NOMO-1 (cell line): Measurements from ENCODE around the gene PACRG.
"Not testable (repeated sequence)": the region's sequence is repeated elsewhere in the genome, so short reads cannot be mapped to it uniquely, and the experiment has no call there.

Experiments
- DNase-seq, 2 experiments: peaks; one replicate each; lab custom pipeline; 2025; ENCODE audit not compliant: unreplicated experiment in 2 of 2; lab: John Stamatoyannopoulos, UW

The PACRG gene

DNA sequence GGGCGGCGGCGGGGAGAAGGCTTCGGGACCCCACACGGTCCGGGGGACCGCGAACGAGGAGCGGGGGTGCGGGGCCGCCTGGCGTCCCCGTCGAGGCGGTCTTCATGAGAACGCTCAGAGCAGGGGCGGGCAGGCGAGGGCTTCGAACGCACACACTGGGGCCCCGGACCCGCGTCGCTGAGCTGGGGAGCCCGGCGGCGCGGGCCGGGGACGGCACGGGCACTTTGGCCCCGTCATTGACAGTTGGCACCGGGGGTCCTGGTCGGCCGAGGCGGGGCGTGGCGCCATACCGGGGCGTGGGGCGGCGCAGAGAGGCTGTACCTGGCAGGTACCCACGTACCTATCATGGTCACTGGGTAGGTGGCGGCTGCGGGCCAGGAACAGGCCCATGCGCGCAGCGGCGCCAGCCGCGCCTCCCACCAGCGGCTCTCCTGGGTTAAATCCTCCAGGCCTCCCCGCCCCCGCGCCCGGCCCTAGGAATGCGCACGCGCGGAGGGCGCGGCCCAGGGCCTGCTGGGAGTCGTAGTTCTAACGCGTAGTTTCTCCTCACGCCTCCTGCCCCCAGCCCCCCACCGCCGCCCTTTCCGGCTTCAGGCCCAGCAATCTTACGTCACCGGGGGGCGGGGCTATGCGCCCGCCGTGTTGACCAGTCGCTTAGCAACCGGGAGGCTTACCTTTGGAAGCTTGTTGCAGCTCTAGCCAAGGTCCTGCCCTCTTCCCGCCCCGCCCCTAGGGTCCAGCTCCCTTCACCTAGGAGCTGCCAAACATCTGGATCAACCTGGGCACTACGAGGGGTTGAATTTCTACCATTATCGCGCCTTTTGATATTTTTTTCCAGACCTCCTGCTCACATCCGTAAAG, at the start of gene PACRG, which contains the start of gene PRKN:
PACRG (plus strand) TSS at position 653 of the 861 bp plus-strand sequence.
PRKN (minus strand) TSS at position 445 of the 861 bp plus-strand sequence.
- no peak for DNase-seq

DNA sequence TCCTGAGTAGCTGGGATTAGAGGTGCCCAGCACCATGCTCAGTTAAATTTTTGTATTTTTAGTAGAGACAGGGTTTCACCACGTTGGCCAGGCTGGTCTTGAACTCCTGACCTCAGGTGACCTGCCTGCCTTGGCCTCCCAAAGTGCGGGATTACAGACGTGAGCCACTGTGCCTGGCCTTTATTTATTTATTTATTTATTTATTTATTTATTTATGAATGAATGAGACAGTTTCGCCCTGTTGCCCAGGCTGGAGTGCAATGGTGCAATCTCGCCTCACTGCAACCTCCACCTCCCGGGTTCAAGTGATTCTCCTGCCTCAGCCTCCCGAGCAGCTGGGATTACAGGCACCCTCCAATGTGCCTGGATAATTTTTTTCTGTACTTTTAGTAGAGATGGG, 48.9 kb upstream of the PACRG start:
- not testable (repeated sequence) for DNase-seq

DNA sequence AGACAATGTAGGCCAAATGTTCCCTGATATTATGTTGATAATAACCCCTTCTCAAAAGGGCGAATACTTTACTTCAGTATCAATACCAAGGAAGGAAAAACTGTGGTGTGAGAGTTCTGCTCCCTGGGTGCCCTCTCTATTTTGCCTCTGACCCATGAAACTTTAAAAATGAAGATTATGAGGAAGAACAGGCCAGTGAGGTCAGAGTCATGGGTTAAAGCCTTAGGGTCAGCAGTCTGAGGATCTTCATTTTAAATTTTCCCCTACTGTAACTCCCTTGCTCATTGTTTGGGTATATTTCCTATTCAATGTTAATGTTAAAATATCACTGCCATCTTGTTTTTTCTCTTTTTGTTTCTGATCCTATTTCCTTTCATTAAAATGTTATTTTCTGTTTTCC, 48.1 kb upstream of the PACRG start:
- no peak for DNase-seq

DNA sequence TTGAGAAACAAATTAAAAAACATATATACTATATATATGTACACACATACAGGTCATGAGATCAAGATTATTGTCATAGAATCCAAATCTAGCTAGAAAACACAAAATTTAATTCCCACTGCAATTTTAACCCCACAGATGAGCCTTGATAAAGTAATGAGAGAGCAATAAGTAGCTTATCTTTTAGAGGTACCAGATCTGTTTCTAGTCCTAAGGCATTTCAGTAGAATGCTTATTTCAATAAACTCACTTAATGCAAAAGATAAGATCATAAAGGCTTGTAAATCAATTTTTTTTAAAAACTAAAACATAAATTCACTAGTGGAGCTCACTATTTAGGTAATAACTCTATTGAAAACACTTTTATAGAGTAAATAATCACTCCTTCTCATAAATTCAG, 47.4 kb upstream of the PACRG start:
- DNase-seq = no peak

DNA sequence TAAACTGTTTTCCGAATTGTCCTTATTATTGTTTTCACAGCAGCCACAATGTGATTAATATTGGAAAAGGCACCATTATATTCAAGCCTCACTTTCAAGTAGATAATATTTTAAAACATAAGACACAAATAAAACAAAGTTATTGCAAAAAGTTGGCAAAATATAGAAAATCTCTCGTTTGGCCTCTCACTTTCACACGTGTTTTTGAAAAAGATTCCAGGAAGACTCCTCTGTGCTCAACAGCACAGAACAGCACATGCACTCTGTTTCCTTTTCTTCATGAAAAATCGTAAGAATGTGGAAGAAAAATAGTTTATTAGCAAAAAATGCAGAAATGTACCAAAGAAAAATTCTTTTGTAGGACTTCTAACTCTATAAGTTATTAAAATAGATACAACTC, 46.9 kb upstream of the PACRG start:
- DNase-seq = no peak

DNA sequence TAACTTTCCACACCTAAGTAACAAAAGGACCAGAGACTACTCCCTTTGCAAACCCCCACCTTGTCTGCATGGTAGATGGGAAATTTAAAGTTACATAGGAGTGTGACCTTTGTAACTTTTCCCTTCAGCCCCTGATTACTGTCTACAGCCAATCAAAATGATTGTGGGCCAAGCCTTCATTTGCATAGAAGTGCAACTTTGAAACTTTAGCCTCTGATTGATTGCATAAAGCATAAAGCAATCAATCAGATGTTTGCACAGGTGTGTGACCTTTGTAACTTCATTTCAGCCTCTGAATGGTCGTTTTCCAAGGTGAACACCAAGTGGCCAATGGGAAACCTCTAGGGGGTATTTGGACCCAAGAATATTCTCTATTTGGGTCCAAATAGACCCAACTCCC, 46.3 kb upstream of the PACRG start:
- no peak for DNase-seq

DNA sequence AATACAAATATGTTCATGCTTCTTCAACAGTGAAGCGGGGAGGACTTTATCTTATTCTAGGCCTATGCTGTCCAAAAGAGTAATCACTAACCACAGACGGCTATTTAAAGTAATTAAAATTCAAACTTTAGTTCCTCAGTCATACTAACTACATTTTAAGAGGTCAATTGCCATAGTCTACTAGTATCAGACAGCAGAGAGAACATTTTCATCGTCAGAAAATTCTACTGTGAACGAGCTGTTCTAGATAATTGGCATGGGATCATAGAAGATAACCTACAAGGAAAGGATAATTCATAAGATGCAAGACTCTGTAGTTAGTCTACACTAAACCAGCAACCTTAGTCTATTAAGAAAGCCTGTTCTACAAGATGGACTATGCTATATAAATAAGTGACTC, 44.6 kb upstream of the PACRG start:
- DNase-seq = no peak

DNA sequence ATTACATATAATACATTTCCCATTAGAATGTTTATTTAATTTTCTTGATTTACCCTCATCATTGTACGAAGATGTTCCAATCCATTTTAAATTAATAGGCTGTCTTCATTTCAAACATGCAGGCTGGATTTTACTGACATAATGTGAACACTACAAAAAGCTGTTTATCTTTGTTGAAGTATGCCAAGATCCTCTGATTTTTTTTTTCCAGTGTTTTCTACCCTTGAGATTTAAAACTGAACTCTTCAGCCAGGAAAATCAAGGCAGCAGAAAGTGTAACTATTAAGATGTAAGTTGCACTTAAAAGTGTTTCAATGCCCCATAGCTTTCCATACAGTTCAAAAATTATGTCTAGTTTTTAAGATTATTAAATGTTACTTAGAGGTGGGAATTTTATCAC, 43.7 kb upstream of the PACRG start:
- DNase-seq = no peak

DNA sequence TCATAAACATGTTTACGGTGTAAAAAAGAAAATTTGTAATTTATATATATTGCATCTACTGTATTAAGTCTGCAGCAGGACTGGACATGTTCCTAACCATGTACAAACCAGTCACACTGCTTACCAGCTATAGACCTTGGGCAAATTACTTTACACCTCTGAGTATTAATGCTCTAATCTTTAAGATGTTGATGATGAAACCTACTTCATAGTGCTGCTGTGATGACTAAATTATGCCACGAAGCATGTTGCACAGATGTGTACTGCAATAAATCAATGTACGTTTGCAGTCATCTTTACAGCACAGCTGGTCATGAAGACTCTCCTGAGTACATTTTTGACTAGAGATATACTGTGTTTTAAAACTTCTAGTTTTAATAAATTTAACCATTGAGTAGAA, 42.8 kb upstream of the PACRG start:
- DNase-seq = no peak

DNA sequence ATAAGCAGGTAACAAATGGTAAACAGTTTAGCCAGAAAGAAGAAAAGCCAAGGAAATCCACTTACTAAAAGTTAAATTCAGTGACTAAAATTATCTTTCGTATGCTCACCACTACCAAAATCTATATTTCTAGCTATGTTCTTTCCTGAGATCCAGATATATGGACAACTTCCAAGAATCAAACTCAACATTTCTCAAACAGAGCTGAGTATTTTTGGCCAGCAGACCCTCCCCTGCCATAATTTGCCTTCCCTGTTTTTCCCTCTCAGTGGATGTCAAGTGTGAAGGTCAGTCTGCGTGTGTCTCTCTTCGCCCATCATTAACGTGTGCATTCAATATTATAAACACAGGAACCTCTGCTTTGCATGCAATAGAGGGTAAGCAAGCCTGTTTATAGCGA, 42.2 kb upstream of the PACRG start:
- DNase-seq = no peak

DNA sequence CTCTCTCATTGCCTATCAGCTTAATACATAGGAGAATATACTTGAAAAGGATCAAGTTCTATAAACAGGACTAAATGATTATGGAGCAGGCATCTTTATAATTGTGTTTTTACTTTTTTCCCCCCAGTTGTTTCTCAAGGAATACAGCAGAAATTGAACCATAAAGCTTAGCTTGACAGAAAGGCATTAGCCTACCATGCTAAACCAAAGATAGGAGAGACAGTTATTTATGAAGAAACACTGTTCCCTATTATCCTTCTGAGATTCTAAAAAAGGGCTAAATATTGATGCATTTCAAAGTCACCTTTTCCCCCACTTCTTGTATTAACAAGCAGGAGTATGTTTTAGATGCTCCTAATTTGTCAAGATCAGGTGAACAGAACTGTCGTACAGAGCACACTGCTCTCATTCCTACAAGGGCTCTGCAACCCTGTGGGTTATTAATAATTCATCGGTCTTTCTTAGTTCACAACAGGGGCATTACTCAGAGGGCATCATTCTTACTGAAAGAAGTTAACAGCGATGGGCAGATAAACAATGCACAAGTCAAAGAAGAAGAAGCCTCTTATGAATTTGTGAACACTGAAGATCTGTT, 38.9 kb upstream of the PACRG start:
- DNase-seq = no peak

DNA sequence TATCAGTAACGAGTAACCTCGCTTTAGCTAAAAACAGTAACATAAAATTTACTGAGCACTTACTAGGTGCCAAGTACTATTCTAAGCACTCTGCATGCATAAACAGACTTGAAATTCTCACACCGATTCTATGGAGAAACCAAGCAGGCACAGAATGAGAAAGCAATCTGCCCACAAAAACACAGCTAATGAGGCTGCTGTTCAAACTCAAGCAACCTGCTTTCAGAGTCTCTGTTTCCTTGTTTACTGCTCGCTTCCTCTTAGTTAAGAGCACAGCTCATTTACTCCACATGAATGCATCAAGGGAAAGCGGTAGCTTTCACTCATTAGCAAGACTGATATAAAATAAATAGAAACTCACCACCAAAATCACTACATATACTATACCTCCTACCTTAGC, 37.6 kb upstream of the PACRG start:
- no peak for DNase-seq

DNA sequence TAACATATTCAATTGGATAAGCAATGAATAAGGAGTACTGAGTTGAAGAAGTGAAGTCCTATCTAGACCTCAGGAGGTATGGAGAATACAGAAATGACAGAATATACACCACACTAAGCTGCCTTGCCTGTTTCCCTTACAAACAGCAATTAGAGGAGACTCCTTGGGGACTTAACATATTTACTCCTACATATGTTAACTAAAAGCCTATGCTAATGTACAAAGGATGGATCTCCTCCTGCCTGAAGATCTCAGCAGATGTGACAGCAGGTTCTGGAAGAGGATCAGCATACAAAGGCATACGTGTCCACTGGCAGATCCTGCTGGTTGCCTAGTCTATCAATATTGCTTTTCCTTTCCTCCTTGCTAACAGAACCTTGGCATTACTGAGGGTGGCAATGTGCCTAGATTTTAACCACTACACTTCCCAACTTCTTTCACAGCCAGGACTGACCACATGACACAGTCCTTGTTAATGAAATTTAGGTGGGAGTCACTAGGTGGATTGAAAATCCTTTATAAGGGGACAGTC, 29.8 kb upstream of the PACRG start:
- DNase-seq = no peak

DNA sequence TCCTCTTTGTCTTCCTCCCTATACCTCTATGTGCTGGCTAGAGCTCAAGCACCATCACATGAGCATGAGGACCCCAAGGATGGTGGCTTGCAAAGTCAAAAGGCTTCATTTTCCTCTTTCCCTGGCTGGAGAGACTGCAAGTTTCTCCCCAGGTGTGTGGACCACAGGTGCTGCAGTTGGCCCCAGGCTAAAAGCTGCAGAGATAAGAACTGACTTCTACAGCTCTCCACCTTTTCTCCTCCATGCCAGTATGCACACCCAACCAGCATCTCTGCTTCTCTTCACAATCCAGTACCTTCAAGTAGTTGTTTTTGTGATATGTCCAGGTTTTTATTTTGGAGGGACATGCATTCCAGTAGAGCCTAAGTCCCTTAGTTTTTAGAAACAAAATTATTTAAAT, 29.3 kb upstream of the PACRG start:
- DNase-seq = no peak

DNA sequence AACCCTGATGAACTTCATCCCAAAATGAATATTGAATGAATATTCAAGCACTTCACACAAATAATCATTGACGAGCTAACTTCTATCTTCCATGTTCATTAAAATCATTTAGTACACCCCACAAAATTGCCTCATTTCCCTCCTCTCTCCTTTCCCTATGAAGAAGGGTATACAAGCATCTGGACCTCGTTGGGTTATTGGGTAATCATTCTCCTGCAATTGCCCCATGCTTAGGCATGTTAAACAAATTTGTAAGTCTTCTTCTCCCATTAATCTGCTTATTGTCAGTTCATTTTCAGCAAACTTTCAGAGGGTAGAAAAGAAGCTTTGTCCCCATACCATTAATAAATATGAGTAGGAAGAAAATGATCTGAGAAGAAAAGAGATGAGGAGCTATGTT, 27.8 kb upstream of the PACRG start:
- no peak for DNase-seq

DNA sequence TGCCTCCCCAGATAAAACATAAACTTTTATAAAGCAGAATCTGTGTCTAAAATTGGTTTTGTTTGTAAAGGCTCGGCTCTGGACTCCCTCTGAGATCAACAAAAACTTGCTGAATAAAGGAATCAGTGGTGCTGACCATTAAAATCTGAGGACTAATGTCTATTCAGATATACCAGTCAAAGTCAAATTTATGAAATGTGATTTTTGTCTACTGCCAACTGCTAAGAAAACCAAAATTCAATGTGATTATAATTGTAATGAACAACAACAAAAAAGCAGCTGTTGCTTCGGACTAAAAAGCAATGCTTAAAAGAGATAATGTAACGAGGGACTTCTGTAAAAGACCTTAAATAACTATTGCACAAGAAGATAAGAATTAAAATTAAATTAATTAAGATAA, 26.8 kb upstream of the PACRG start:
- no peak for DNase-seq

DNA sequence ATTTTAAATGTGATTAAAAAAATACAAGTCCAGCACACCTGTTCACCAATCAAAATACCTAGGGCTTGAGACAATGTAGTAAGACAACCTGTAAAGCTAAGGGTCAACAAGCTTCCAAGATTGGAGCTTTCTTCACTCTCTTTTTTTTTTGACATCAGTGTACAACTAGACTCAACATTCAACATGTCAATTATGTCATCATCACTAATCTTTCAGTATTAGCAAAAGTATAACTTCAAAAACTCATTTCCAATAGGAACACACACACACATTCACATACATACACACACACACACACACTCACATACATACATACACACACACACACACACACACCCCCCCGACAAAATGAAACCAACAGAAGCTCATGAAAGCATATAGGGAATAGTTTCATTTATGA, 26.2 kb upstream of the PACRG start:
- no peak for DNase-seq

DNA sequence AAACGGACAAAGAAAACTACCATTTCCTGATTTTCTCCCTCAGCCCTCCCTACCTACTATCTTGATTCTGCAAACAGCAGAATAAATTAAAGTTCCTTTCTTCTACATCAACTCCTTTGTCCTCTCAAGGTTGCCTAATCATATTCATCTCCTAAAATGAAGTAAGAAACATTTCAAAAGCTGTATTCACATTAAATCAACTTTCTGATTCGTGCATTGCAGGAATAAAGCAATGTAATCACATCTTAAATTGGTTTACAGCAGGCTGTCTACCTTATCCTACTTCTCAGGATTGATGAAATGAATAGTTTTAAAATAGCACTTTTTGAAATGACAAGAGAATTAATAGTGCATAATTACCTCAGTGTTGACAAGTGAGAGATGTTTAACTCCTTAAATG, 25.3 kb upstream of the PACRG start:
- DNase-seq = no peak

DNA sequence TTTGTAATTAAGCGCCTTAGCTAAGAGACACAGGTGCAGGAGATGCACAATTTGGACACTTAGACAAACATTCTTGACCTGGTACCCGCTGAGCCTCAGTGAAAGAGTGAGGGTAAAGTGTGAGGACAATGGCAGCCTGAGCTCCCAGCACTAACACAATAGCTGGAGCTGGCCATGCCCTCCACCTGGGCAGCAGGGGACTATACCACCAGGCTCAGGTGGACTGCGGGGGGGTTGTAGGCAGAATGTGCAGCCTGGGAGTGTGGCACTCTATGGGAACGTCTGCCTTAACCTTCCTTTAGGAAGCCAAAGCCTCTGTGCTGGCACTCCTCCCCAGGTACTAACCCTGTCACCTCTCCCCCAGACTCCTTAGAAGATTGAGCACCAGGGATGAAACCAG, 23.8 kb upstream of the PACRG start:
- DNase-seq = no peak

DNA sequence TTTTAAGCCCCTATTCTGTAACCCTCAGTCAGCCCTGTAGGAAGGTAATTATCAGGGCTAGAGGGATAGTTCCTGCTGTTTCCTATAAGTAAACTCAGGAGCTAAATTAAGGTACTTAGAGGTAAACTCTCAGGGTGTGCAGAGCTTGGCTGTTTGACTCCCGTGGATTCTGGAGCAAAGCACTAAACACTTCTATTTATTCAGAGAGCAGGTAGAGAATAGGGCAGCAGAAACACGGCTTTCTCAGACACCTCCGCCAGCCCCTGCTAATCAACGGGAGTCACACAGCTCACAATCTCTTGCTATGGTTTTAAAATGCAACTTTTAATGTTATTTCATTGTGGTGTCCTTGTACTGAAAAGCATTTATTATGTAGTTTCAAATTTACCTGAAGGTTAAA, 22.0 kb upstream of the PACRG start:
- DNase-seq = no peak

DNA sequence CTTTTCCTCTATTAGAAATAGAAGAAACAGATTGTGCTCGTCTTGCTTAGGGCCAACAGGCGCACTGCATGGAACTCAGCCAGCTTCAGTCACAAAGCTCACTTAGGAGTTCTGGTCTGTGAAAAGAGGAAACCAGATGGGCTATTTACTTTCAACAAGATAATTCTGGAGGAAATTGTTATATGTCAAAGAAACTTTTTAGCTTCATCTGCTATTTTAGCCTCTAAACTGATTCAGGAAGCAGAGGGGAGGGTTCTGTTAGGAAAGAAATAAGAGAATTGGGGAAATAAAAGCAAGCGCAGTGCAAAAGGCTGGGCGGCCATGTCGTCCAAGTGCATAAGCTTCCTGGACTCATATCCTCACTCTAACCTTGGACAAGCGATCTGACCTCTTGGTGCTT, 21.5 kb upstream of the PACRG start:
- no peak for DNase-seq

DNA sequence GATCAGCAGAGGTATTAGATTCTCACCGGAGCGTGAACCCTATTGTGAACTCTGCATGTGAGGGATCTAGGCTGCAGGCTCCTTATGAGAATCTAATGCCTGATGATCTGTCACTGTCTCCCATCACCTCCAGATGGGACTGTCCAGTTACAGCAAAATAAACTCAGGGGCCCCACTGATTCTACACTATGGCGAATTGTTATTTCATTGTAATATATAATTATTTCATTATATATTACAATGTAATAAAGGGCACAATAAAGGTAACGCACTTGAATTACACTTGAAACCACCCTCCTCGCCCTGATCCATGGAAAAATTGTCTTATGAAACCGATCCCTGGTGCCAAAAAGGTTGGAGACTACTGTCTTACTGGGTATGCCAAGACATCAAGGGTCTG, 18.8 kb upstream of the PACRG start:
- DNase-seq = no peak
